GM18511 (cell line): Measurements from ENCODE around the gene PCBP1.
"Not testable (repeated sequence)": the region's sequence is repeated elsewhere in the genome, so short reads cannot be mapped to it uniquely, and the experiment has no call there.

Experiments
- ATAC-seq: cut with Tn5 transposase; IDR thresholded peaks from one replicate; pipeline ENCODE4 v1.9.1; 2021; ENCODE audit warnings: mild to moderate bottlenecking, moderate library complexity; ENCODE audit not compliant: unreplicated experiment

Gene PCBP1

DNA sequence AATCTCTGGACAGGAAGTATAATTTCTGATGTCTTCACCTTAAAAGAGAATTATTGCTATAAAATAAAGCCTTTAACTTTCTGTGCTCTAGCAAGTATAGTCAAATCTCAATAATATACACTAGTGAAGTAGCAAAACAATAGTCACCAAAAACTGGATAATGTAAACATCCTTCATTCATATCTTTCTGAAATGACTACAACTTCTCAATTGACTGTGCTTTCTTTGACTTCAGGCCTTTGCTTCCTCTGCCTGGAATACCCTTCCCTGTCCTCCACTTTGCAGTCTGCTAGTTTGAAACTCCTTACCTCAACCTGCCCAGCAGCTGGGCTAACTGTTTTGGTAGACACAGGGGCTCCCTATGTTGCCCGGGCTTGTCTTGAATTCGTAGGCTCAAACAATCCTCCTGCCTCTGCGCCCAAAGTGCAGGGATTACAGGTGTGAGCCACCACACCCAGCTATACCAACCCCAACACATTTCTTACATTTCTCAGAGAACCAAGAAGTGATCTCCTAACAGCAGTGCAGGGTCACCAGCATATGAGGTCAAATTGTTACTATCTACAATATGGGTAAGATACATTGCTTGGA lies 6.6 kb upstream of the PCBP1 start:
- no peak for ATAC-seq

GRCh38 chr2:70081221-70081620 lies 6.1 kb upstream of the PCBP1 start:
- ATAC-seq, result no peak

GRCh38 chr2:70083344-70084156 lies 3.7 kb upstream of the PCBP1 start:
- peak; percentile 56 for ATAC-seq

- no peak for ATAC-seq
These were observed 2.1 kb upstream of the PCBP1 start for GRCh38 chr2:70084973-70085710.

- ATAC-seq, result no peak
These were observed 1.5 kb upstream of the PCBP1 start for GRCh38 chr2:70085711-70086277.

- peak; percentile 42 for ATAC-seq
These were observed 919 bp upstream of the PCBP1 start for GRCh38 chr2:70086278-70086837.

GRCh38 chr2:70087702-70088597 lies 673 bp downstream of the PCBP1 start:
- no peak for ATAC-seq

GRCh38 chr2:70088598-70089219 lies 1.4 kb downstream of the PCBP1 start:
- no peak for ATAC-seq

DNA sequence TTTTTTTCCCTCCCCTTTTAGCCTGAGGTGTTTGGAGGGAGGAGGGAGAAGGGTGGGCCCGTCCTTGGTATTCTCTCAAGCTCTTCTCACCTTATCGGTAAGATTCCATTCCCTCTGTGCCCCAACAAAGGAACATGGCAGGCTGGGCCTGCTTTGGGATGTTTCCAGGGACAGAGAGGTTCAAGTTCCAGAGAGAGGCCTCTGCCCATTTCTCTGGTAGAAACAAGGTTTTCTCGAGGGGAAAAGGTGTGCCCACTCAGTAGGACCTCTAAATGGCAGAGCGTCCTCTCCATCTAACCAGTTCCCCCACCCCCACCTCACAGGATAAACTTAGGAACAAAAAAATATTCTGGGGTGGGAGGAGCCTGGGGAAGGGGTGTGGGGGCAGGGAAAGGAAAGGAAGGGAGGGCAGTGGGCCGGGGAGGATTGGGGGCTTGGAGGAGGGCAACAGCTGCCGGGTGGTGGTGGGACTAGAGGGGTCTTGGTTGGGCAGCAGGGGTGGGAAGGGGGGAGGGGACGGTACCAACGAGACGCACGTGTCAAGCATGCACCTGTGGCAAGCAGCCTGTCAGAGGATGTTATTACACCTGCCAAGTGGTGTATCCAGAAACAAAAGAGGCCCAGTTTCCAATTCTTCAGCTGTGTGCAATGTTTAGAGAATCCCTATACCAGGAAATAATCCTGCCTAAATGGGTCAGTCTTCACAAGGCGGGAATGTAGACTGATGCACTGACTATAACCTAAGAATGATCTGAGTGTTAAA lies 2.1 kb downstream of the PCBP1 start:
- ATAC-seq, result no peak

GRCh38 chr2:70089983-70090525 lies 2.8 kb downstream of the PCBP1 start:
- no peak for ATAC-seq

- no peak for ATAC-seq
These were observed 3.5 kb downstream of the PCBP1 start for GRCh38 chr2:70090706-70091334.

DNA sequence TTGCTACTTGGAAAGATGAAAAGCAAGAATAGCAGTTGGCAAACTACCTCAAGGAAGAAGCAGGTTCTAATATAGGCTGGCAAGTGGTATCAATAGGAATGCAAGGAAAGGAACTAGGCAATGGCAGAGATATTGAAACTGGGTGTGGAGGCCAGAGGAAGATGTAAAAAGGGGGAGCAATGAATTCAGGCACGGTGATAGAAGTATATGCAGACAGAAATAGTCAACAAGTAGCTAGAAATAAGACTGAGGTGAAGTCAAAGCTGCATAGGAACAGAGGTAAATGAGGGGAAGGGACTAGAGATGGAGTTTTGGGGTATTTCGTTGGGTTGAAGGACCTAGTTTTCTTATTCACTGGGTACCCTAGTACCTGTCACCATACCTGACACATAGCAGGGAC lies 4.1 kb downstream of the PCBP1 start:
- ATAC-seq, result no peak

DNA sequence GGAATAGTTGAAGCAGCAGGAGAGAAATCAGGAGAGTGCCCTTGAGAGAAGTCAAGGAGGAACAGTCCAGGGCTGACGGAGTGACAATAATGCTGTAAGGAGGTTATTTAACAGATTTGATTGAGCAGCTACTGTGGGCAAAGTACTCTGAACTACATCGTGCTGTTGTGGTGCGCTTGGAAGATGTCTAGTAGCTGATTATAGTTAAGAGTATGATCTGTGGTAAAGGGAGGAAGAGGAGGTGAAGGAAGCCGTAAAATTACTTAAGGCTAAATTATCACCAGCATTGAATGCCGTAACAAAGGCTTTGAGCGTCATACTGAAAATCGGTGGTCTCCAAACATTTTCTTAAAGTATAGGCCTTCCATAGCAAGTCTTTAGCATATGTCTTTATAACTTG lies 4.5 kb downstream of the PCBP1 start:
- no peak for ATAC-seq

DNA sequence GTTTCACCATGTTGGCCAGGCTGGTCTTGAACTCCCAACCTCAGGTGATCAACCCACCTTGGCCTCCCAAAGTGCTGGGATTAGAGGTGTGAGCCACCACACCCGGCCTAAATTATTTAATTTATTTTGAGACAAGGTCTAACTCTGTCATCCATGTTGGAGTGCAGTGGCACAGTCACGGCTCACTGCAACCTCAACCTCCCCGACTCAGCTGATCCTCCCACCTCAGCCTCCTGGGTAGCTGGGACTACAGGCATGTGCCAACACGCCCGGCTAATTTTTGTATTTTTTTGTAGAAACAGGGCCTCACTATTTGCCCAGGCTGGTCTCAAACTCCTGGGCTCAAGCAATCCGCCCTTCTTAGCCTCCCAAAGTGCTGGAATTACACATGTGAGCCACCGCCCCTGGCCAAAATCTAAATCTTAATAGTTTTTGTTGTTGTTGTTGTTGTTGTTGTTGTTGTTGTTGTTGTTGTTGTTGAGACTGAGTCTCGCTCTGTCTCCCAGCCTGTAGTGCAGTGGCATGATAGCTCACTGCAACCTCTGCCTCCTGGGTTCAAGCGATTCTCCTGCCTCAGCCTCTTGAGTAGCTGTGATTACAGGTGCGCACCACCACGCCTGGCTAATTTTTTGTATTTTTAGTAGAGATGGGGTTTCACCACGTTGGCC lies 5.4 kb downstream of the PCBP1 start:
- ATAC-seq, result not testable (repeated sequence)

GRCh38 chr2:70094171-70094977 lies 7.1 kb downstream of the PCBP1 start:
- peak; percentile 40 for ATAC-seq

DNA sequence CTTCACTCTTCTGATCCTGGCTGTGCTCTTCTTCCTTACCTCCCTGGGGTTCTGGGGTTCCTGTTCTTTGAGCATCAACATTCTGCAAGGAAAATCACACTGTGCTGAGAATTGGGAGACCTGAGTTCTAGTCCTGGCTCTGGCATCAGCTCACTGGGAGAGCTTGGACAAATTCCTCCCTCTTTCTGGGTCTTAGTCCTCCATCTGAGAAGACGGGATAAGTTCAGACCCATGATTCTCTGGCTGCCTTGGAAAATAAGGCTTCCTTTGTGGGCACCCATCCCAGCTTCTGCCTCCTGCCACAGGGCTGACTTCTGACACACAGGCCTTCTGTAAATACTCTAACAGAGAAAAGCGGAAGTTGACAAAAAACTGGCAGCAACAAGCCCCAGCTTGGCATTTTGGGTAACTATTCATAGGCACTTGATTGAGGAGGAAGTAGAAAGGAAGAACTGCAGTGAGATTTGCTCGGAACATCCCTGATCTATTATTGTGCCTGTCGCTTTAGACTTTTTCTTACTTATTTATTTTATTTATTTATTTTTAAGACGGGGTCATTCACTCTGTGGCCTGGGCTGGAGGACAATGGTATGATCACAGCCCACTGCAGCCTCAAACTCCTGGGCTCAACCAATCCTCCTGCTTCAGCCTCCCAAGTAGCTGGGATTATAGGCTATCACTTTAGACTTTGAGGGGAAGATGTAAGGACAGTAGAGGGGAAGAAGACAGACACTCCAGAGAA lies 7.9 kb downstream of the PCBP1 start:
- ATAC-seq, result peak; percentile 81
